SU-DHL-6 (cell line): ENCODE data around the gene KIF13A.
"Not testable (repeated sequence)": the region's sequence is repeated elsewhere in the genome, so short reads cannot be mapped to it uniquely, and the experiment has no call there.

Experiments
- CTCF ChIP-seq: fragments of 200-600 bp; sonication (generic); IDR thresholded peaks from one replicate; pipeline ENCODE4 v1.5.1; 2017; ENCODE audit warnings: antibody characterized with exemption, mild to moderate bottlenecking, low read length, moderate library complexity; ENCODE audit not compliant: insufficient read depth, poor library complexity, severe bottlenecking
- EZH2phosphoT487 ChIP-seq: fragments of 200-600 bp; sonication (generic), shearing (Covaris generic); conservative IDR thresholded peaks from 2 replicates; pipeline ENCODE4 v1.6.1; 2018; ENCODE audit warnings: mild to moderate bottlenecking, antibody characterized with exemption, low read length, moderate library complexity, mixed read lengths

DNA sequence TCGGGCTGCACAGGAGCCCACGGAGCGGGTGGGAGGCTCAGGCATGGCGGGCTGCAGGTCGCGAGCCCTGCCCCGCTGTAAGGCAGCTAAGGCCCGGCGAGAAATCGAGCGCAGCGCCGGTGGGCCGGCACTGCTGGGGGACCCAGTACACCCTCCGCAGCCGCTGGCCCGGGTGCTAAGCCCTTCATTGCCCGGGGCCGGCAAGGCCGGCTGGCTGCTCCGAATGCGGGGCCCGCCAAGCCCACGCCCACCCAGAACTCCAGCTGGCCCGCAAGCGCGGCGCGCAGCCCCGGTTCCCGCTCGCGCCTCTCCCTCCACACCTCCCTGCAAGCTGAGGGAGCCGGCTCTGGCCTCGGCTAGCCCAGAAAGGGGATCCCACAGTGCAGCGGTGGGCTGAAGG, 11.2 kb downstream of the KIF13A start:
- not testable (repeated sequence) for TF ChIP-seq CTCF, EZH2phosphoT487
